ENCODE measurements around the gene S1PR4.

Gene S1PR4

DNA sequence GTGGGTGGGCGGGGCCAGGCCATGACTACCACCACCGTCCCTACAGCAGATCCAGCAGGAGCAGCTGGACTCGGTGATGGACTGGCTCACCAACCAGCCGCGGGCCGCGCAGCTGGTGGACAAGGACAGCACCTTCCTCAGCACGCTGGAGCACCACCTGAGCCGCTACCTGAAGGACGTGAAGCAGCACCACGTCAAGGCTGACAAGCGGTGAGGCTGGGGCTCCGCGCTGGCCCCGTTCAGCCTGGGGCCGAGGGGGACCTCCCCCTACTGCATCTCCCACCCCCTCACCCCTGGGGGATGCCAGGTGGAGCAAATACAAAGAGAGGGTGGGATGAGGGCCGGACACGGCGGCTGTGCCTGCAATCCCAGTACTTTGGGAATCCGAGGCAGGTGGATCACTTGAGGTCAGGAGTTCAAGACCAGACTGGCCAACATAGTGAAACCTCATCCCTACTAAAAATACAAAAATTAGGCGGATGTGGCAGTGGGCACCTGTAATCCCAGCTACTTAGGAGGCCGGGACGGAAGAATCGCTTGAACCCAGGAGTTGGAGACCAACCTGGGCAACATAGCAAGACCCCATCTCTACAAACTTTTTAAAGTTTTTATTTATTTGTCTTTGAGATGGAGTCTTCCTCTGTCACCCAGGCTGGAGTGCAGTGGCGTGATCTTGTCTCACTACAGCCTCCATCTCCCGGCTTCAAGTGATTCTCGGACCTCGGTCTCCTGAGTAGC is 27.8 kb downstream of the S1PR4 start:
- H3K4me3 ChIP-seq (replicated peaks; ENCODE audit: low read depth, low read length) = no peak overlapping the region
- TF ChIP-seq, protein P1, sequence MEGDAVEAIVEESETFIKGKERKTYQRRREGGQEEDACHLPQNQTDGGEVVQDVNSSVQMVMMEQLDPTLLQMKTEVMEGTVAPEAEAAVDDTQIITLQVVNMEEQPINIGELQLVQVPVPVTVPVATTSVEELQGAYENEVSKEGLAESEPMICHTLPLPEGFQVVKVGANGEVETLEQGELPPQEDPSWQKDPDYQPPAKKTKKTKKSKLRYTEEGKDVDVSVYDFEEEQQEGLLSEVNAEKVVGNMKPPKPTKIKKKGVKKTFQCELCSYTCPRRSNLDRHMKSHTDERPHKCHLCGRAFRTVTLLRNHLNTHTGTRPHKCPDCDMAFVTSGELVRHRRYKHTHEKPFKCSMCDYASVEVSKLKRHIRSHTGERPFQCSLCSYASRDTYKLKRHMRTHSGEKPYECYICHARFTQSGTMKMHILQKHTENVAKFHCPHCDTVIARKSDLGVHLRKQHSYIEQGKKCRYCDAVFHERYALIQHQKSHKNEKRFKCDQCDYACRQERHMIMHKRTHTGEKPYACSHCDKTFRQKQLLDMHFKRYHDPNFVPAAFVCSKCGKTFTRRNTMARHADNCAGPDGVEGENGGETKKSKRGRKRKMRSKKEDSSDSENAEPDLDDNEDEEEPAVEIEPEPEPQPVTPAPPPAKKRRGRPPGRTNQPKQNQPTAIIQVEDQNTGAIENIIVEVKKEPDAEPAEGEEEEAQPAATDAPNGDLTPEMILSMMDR (IDR thresholded peaks at IDR 0.05; ENCODE audit: low read length, missing control alignments) = no peak
- no peak for DNase-seq (ENCODE audit: low read depth)

DNA sequence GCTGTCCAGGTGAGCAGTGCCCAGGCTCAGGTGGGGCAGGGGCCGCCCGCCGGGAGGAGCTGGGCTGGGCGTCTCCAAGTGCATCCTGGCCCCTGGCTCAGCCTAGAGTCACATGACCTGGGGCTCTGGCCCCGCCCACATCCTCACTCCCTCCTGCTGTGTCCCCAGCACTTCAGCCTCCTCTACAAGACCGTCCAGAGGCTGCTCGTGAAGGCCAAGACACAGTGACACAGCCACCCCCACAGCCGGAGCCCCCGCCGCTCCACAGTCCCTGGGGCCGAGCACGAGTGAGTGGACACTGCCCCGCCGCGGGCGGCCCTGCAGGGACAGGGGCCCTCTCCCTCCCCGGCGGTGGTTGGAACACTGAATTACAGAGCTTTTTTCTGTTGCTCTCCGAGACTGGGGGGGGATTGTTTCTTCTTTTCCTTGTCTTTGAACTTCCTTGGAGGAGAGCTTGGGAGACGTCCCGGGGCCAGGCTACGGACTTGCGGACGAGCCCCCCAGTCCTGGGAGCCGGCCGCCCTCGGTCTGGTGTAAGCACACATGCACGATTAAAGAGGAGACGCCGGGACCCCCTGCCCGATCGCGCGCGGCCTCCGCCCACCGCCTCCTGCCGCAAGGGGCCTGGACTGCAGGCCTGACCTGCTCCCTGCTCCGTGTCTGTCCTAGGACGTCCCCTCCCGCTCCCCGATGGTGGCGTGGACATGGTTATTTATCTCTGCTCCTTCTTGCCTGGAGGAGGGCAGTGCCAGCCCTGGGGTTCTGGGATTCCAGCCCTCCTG is 29.1 kb downstream of the S1PR4 start:
- H3K4me3 ChIP-seq (replicated peaks; ENCODE audit: low read depth, low read length) = no peak overlapping the region
- TF ChIP-seq, protein P1 (IDR thresholded peaks at IDR 0.05; ENCODE audit: low read length, missing control alignments) = no peak
- no peak for DNase-seq (ENCODE audit: low read depth)

DNA sequence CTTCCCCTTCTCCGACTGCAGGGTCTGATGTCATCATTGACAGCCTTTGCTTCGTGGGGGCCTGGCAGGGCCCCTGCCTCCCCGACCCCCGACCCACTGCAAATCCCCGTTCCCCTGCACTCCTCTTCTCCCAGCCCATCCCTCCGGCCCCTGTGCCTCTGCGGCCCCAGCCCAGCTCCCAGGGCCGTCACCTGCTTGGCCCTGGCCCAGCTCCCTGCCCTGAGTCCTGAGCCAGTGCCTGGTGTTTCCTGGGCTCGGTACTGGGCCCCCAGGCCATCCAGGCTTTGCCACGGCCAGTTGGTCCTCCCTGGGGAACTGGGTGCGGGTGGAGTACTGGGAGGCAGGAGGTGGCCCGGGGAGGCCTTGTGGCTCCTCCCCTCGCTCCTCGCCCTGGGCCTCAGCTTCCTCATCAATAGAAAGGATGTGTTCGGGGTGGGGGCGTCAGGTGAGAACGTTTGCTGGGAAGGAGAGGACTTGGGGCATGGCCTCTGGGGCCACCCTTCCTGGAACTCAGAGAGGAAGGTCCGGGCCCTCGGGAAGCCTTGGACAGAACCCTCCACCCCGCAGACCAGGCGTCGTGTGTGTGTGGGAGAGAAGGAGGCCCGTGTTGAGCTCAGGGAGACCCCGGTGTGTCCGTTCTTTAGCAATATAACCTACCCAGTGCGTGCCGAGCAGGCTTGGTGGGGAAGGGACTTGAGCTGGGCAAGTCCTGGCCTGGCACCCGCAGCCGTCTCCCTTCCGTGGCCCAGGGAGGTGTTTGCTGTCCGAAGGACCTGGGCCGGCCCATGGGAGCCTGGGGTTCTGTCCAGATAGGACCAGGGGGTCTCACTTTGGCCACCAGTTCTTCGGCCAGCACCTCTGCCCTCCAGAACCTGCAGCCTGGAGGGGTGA is 30.0 kb downstream of the S1PR4 start:
- TF ChIP-seq, protein P1 (IDR thresholded peaks at IDR 0.05; ENCODE audit: low read length, missing control alignments) = no peak
- DNase-seq (ENCODE audit: low read depth) = no peak
- H3K4me3 ChIP-seq (replicated peaks; ENCODE audit: low read depth, low read length) = no peak overlapping the region

DNA sequence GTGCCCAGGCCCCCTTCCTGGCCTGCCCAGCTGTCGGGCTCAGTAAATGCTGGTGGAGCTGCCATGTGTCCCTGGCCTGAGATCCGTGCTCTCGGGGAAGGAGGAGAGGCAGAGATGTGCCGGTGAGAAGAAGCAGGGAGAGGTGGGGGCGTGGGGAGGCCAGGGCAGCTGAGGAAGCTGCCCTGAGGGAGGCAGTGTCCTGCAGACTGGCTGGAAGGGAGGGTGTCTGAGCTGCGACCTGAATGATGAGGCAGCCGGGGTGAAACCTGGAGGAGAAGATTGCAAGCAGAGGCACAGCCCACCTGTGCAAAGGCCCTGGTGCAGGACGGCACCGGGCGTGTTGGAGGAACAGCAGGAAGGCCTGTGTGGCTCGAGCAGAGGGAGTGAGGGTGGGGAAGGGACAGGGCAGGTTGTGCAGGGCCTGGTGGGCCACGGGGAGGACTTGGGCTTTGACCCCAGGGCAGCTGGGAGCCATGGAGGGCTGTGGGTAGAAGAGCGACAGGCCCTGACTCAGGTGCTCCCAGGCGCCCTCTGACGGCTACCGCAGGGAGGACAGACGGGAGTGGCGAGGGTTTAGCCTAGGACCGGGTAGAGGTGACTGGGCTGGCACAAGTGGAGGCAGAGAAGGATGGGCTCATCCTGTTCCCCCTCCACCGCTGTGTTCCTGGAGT is 31.9 kb downstream of the S1PR4 start:
- TF ChIP-seq, protein P1 (IDR thresholded peaks at IDR 0.05; ENCODE audit: low read length, missing control alignments) = peak; percentile 69
- no peak overlapping the region for H3K4me3 ChIP-seq (replicated peaks; ENCODE audit: low read depth, low read length)
- peak; percentile 33 for DNase-seq (ENCODE audit: low read depth)

DNA sequence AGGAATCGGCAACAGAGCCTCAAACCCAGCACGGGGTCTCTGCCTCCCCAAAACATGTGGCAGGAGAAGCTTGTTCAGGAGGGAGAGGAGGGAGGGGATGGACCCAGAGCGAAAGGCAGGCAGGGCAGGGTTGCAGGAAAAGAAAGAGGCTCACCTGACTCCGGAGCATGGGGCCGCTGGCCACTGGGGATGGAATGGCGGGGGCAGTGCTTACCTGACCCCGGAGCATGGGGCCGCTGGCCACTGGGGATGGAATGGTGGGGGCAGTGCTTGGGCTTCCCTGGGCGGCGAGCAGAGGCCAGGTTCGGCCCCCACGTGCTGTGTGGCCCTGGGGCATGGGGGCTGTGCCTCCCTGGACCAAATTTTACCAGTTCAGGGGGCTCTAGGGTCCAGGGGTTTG is 32.6 kb downstream of the S1PR4 start:
- no peak overlapping the region for H3K4me3 ChIP-seq (replicated peaks; ENCODE audit: low read depth, low read length)
- DNase-seq (ENCODE audit: low read depth) = no peak
- TF ChIP-seq, protein P1 (IDR thresholded peaks at IDR 0.05; ENCODE audit: low read length, missing control alignments) = no peak

DNA sequence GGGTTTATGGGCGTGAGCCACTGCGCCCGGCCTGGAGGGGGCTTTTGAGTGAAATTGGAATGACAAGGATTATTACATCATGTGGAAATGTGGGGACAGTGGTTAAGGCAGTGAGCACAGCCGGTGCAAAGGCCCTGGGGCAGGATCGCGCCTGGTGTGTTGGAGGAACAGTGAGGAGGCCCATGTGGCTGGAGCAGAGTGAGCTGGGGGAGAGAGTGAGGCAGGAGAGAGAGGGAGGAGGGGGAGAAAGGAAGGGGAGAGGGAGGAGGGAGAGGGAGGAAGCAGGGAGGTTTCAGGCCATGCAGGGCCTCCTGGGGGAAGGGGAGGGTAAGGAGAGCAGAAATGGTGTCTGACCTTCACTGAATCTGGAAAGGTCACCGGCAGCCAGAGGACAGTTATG is 34.6 kb downstream of the S1PR4 start:
- H3K4me3 ChIP-seq (replicated peaks; ENCODE audit: low read depth, low read length) = no peak overlapping the region
- DNase-seq (ENCODE audit: low read depth) = no peak
- TF ChIP-seq, protein P1 (IDR thresholded peaks at IDR 0.05; ENCODE audit: low read length, missing control alignments) = no peak

Measured in fibroblast of pulmonary artery (primary cell).